HepG2 (cell line): ENCODE data around the gene PRELP. TPM values are rescaled to one million over a fixed set of nuclear protein-coding genes. Genes with fewer than 3 reads are reported as not detected.

Source experiments
- ATAC-seq: fragments of 200-7000 bp; cut with Tn5 transposase; 3 replicates; pipeline ENCODE4 v1.9.1; 2020; ENCODE audit warnings: mild to moderate bottlenecking, moderate library complexity
- BruUV-seq: library from RNA; stranded (reverse); fragments of 400-500 nt; replicated peaks from 2 replicates; lab custom pipeline; 2021; lab: Mats Ljungman, UMichigan
- CTCF ChIA-PET: fragments of 300-600 bp; formaldehyde crosslinking; extraction: SDS; loops from one replicate; lab custom pipeline; 2021; ENCODE audit warnings: low total read pairs, inconsistent platforms, low intra/inter-chr PET ratio; lab: Yijun Ruan, JAX
- POLR2A ChIA-PET: fragments of 350-600 bp; sonication (Branson Sonifier 250); formaldehyde crosslinking; loops from one replicate; lab custom pipeline; 2020; ENCODE audit warnings: antibody characterized with exemption, inconsistent platforms; lab: Yijun Ruan, JAX
- DNase-seq: peaks from one replicate; pipeline ENCODE4 v3.0.0-alpha.2; 2015; ENCODE audit warnings: low spot score
- FAIRE-seq: peaks from 3 replicates; lab custom pipeline; 2011; peaks lifted over from hg19 to GRCh38; lab: Jason Lieb, UNC
- H2AFZ ChIP-seq: one replicate; pipeline ENCODE4 v1.6.1; 2011; ENCODE audit warnings: low read length, inconsistent platforms
- H3K27ac ChIP-seq: fragments of 300-600 bp; 3 replicates; pipeline ENCODE4 v1.8.0; 2011; ENCODE audit warnings: mixed run types, mild to moderate bottlenecking, mixed read lengths, low read length, inconsistent platforms; ENCODE audit not compliant: insufficient read depth; ENCODE audit errors: extremely low read length
- H3K27me3 ChIP-seq, 2 experiments: fragments of 200-600 bp in 1 of 2; 2 replicates in 1 of 2; 3 replicates in 1 of 2; pipeline versions ENCODE4 v1.6.0 to v1.8.0; 2011; ENCODE audit warnings: low read length in 2 of 2, mild to moderate bottlenecking in 2 of 2, moderate library complexity in 2 of 2, inconsistent platforms in 1 of 2; ENCODE audit not compliant: insufficient read depth in 2 of 2, control insufficient read depth in 1 of 2
- H3K36me3 ChIP-seq, 2 experiments: fragments of 200-600 bp in 1 of 2; replicated peaks in 1 of 2; 2 replicates in 1 of 2; 3 replicates in 1 of 2; pipeline versions ENCODE4 v1.5.1 to v1.8.0; 2011; ENCODE audit warnings: low read length in 2 of 2, inconsistent platforms in 1 of 2; ENCODE audit not compliant: insufficient read depth in 2 of 2, control insufficient read depth in 1 of 2
- H3K4me1 ChIP-seq: 2 replicates; pipeline ENCODE4 v1.5.1; 2012; ENCODE audit warnings: low read length, inconsistent platforms; ENCODE audit not compliant: insufficient read depth
- H3K4me2 ChIP-seq: 2 replicates; pipeline ENCODE4 v1.6.0; 2011; ENCODE audit warnings: low read depth, low read length, inconsistent platforms
- H3K4me3 ChIP-seq, 3 experiments: fragments of 200-600 bp in 1 of 3; sonication (generic), shearing (Covaris generic) in 1 of 3; replicated peaks in 1 of 3; 2 replicates each; pipeline ENCODE4 v1.5.1; 2011 to 2016; ENCODE audit warnings: low read length in 3 of 3, inconsistent platforms in 2 of 3, low read depth in 2 of 3, mild to moderate bottlenecking in 2 of 3, control low read depth in 1 of 3, mixed read lengths in 1 of 3; ENCODE audit not compliant: insufficient read depth in 1 of 3
- H3K79me2 ChIP-seq: one replicate; pipeline ENCODE4 v1.6.1; 2011; ENCODE audit warnings: low read length, inconsistent platforms; ENCODE audit not compliant: insufficient read depth
- H3K9ac ChIP-seq: 2 replicates; pipeline ENCODE4 v1.6.0; 2011; ENCODE audit warnings: mild to moderate bottlenecking, low read depth, low read length, inconsistent platforms; ENCODE audit not compliant: insufficient read depth
- H3K9me3 ChIP-seq: 2 replicates; pipeline ENCODE4 v1.5.1; 2012; ENCODE audit warnings: mild to moderate bottlenecking, low read length
- H4K20me1 ChIP-seq: 2 replicates; pipeline ENCODE4 v1.6.0; 2011; ENCODE audit warnings: inconsistent platforms, mild to moderate bottlenecking, low read length, moderate library complexity; ENCODE audit not compliant: insufficient read depth
- ARNT ChIP-seq: fragments of 450-650 bp; IDR thresholded peaks from 2 replicates; pipeline ENCODE4 v1.6.1; 2017
- ATF1 ChIP-seq: IDR thresholded peaks from 2 replicates; pipeline ENCODE4 v1.6.1; 2016; ENCODE audit warnings: mild to moderate bottlenecking, control low read depth
- BRCA1 ChIP-seq: sonication (generic); formaldehyde crosslinking; IDR thresholded peaks from 2 replicates; pipeline ENCODE4 v1.4.0; 2020; ENCODE audit warnings: missing genetic modification reagents
- CHCHD3 ChIP-seq: sonication (generic); formaldehyde crosslinking; IDR thresholded peaks from 2 replicates; pipeline ENCODE4 v1.8.0; 2022; ENCODE audit warnings: mild to moderate bottlenecking, missing genetic modification reagents, moderate library complexity
- ELK4 ChIP-seq: sonication (generic); formaldehyde crosslinking; IDR thresholded peaks from 2 replicates; pipeline ENCODE4 v1.9.0; 2021; ENCODE audit warnings: missing genetic modification reagents, borderline replicate concordance
- POLR2AphosphoS2 ChIP-seq: IDR thresholded peaks from 2 replicates; pipeline ENCODE4 v1.6.1; 2011; ENCODE audit warnings: low read depth, low read length, improper control_type of control experiment
- REXO4 ChIP-seq: sonication (generic); formaldehyde crosslinking; IDR thresholded peaks from 2 replicates; pipeline ENCODE4 v1.8.0; 2022; ENCODE audit warnings: missing genetic modification reagents, mild to moderate bottlenecking, borderline replicate concordance
- RFX5 ChIP-seq: IDR thresholded peaks from 2 replicates; pipeline ENCODE4 v1.6.1; 2011; ENCODE audit warnings: low read depth, low read length, improper control_type of control experiment
- SNAI1 ChIP-seq: sonication (generic); formaldehyde crosslinking; IDR thresholded peaks from 2 replicates; pipeline ENCODE4 v1.5.0; 2020; ENCODE audit warnings: mild to moderate bottlenecking, missing genetic modification reagents, borderline replicate concordance
- TGIF2 ChIP-seq: IDR thresholded peaks from 2 replicates; pipeline ENCODE4 v1.6.1; 2016; ENCODE audit warnings: control low read depth, missing compliant biosample characterization
- ZKSCAN5 ChIP-seq: sonication (generic); formaldehyde crosslinking; IDR thresholded peaks from 2 replicates; pipeline ENCODE4 v1.5.1; 2020; ENCODE audit warnings: mild to moderate bottlenecking, missing genetic modification reagents
- ZNF496 ChIP-seq: sonication (generic); formaldehyde crosslinking; IDR thresholded peaks from 2 replicates; pipeline ENCODE4 v1.8.1; 2023; ENCODE audit warnings: mild to moderate bottlenecking, moderate library complexity, missing genetic modification reagents; ENCODE audit not compliant: insufficient replicate concordance
- ZNF562 ChIP-seq: sonication (generic); formaldehyde crosslinking; IDR thresholded peaks from 2 replicates; pipeline ENCODE4 v1.8.0; 2022; ENCODE audit warnings: missing genetic modification reagents, borderline replicate concordance
- WGBS: methylation state at CpG from one replicate; pipeline ENCODE4 v1.1.6; 2017; ENCODE audit warnings: low lambda C conversion rate; 5-methylcytosine and 5-hydroxymethylcytosine counted together
- in situ Hi-C: cut with HindIII; loops from 2 replicates; pipeline ENCODE4 v1.10.0; 2017; ENCODE audit warnings: low pct_unique_long_range_greater_than_20kb; ENCODE audit not compliant: extremely low pct_ligation_motif_present
- intact Hi-C: fragments of 100-400 bp; cut with micrococcal nuclease; formaldehyde crosslinking; loops from one replicate; pipeline ENCODE4 v1.10.0; 2022; ENCODE audit not compliant: unreplicated experiment
- polyA plus RNA-seq, 8 experiments: library from polyadenylated mRNA; depleted of rRNA in 3 of 8; stranded (reverse) in 7 of 8; unstranded in 1 of 8; fragments of >200 nt; fragmentation: Illumina TruSeq in 4 of 8; extraction: Trizol in 4 of 8; gene quantifications; 2 replicates each; pipeline versions ENCODE4 v1.2.1 to v1.2.3, GENCODE V29; 2011 to 2016; ENCODE audit warnings: low read depth in 4 of 8, missing spikeins in 1 of 8, mixed read lengths in 1 of 8; ENCODE audit not compliant: insufficient read depth in 1 of 8
- total RNA-seq, 5 experiments: library from RNA; depleted of rRNA; stranded (reverse); fragments of >200 nt; fragmentation: Illumina TruSeq; extraction: Trizol; gene quantifications; 2 replicates each; pipeline ENCODE4 v1.2.3, GENCODE V29; 2016; ENCODE audit warnings: low read depth in 1 of 5
- TF ChIP-seq, protein P1 (sequence below): IDR thresholded peaks from 2 replicates; pipeline ENCODE4 v1.6.1; 2016

PRELP gene
- total and polyA plus RNA-seq, 2 of the 13 experiments (the other 11 are each of a cell fraction or from before 2014, with no cell fraction given), result not detected

DNA sequence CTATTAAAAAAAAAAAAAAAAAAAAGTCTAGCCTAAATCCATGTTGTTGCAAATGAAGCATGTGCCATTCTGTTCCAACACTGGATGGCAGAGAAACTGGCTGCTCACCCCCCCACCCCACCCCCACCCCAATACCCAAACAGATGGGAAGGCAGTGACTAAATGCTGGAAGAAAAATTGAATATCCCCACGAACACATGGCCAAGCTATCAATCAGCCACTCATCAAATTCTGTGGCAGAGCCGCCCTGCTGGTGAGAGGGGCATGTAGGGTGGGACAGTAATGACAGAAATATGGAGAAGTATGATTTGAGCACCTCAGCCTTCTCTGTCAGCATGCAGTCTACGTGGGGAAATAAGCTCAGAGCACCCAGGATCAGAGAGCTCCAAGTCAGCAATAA, 52.5 kb downstream of the PRELP start (continued):
- TF ChIP-seq POLR2AphosphoS2, result no peak

GRCh38 chr1:203528976-203529835, 53.6 kb downstream of the PRELP start:
- ChIA-PET POLR2A (no interaction called here), CTCF (no interaction called here)
- H3K9ac ChIP-seq, result no peak overlapping the region
- no peaks in the 10 kb centered on the region for H3K4me1 ChIP-seq
- H3K79me2 ChIP-seq, result no peaks in the 10 kb centered on the region
- 23% methylated on average over 6 of the region's 6 CpGs for WGBS
- no peak for ATAC-seq
- H3K4me3 ChIP-seq, result no peak overlapping the region
- TF ChIP-seq ZNF496 (no peak), ZNF562 (CRISPR knock-in tag) (no peak), ATF1 (no peak), ZKSCAN5 (CRISPR knock-in tag) (no peak), CHCHD3 (CRISPR knock-in tag) (no peak), ELK4 (CRISPR knock-in tag) (no peak), RFX5 (no peak), TGIF2 (CRISPR knock-in tag) (no peak), ARNT (no peak), SNAI1 (no peak), BRCA1 (CRISPR knock-in tag) (no peak), REXO4 (CRISPR knock-in tag) (no peak)
- TF ChIP-seq, protein P1, sequence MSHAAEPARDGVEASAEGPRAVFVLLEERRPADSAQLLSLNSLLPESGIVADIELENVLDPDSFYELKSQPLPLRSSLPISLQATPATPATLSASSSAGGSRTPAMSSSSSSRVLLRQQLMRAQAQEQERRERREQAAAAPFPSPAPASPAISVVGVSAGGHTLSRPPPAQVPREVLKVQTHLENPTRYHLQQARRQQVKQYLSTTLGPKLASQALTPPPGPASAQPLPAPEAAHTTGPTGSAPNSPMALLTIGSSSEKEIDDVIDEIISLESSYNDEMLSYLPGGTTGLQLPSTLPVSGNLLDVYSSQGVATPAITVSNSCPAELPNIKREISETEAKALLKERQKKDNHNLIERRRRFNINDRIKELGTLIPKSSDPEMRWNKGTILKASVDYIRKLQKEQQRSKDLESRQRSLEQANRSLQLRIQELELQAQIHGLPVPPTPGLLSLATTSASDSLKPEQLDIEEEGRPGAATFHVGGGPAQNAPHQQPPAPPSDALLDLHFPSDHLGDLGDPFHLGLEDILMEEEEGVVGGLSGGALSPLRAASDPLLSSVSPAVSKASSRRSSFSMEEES (CRISPR knock-in tag), result no peak
- in situ Hi-C loops, result no loop called here
- no peaks in the 10 kb centered on the region for H4K20me1 ChIP-seq
- BruUV-seq, result no TSS peak
- H3K4me2 ChIP-seq, result no peak overlapping the region
- DNase-seq, result no peak
- intact Hi-C loops, result no loop called here
- FAIRE-seq, result no peak
- H3K27ac ChIP-seq, result no peak overlapping the region
- H2AFZ ChIP-seq, result no peak overlapping the region
- no peaks in the 10 kb centered on the region for H3K36me3 ChIP-seq
- no peaks in the 10 kb centered on the region for H3K27me3 ChIP-seq
- H3K9me3 ChIP-seq, result no peaks in the 10 kb centered on the region
